Mesendoderm (in vitro differentiated cells): ENCODE data around the gene SLC8A1.

Experiments
- DNase-seq: peaks from one replicate; pipeline ENCODE4 v3.0.0; 2013
- H2AK5ac ChIP-seq: 2 replicates; pipeline ENCODE4 v1.6.1; 2013; ENCODE audit warnings: low read length, inconsistent platforms
- H2BK120ac ChIP-seq: 2 replicates; pipeline ENCODE4 v1.6.1; 2013; ENCODE audit warnings: low read depth, mild to moderate bottlenecking, low read length, moderate library complexity, mixed read lengths
- H2BK15ac ChIP-seq: replicated peaks from 2 replicates; pipeline ENCODE4 v1.6.1; 2013; ENCODE audit warnings: low read depth, mild to moderate bottlenecking, moderate library complexity
- H2BK5ac ChIP-seq: 2 replicates; pipeline ENCODE4 v1.6.1; 2013; ENCODE audit warnings: low read length, inconsistent platforms
- H3K18ac ChIP-seq: 2 replicates; pipeline ENCODE4 v1.6.1; 2013; ENCODE audit warnings: mild to moderate bottlenecking, low read length, mixed read lengths
- H3K23ac ChIP-seq: one replicate; pipeline ENCODE4 v1.6.1; 2013; ENCODE audit warnings: low read length
- H3K27ac ChIP-seq: 2 replicates; pipeline ENCODE4 v1.5.1; 2013; ENCODE audit warnings: low read depth, mild to moderate bottlenecking, inconsistent platforms, low read length, moderate library complexity
- H3K27me3 ChIP-seq: 2 replicates; pipeline ENCODE4 v1.6.1; 2013; ENCODE audit warnings: low read length, control low read depth, mild to moderate bottlenecking, inconsistent platforms; ENCODE audit not compliant: insufficient read depth, poor library complexity
- H3K36me3 ChIP-seq: 2 replicates; pipeline ENCODE4 v1.6.1; 2013; ENCODE audit warnings: low read length, inconsistent platforms; ENCODE audit not compliant: control insufficient read depth, insufficient read depth
- H3K4ac ChIP-seq: one replicate; pipeline ENCODE4 v1.6.1; 2013; ENCODE audit warnings: low read depth, mild to moderate bottlenecking, low read length, moderate library complexity
- H3K4me1 ChIP-seq: 2 replicates; pipeline ENCODE4 v1.6.1; 2013; ENCODE audit warnings: low read depth, low read length, inconsistent platforms; ENCODE audit not compliant: control insufficient read depth
- H3K4me2 ChIP-seq: 2 replicates; pipeline ENCODE4 v1.6.1; 2013; ENCODE audit warnings: low read length
- H3K4me3 ChIP-seq: 2 replicates; pipeline ENCODE4 v1.5.1; 2013; ENCODE audit warnings: mild to moderate bottlenecking, low read length
- H3K56ac ChIP-seq: one replicate; pipeline ENCODE4 v1.6.1; 2013; ENCODE audit warnings: low read length
- H3K79me1 ChIP-seq: 2 replicates; pipeline ENCODE4 v1.6.1; 2013; ENCODE audit warnings: low read length, inconsistent platforms
- H3K79me2 ChIP-seq: 2 replicates; pipeline ENCODE4 v1.6.1; 2013; ENCODE audit warnings: mild to moderate bottlenecking, low read length; ENCODE audit not compliant: control insufficient read depth, insufficient read depth
- H3K9ac ChIP-seq: 2 replicates; pipeline ENCODE4 v1.6.1; 2013; ENCODE audit warnings: low read length, inconsistent platforms
- H4K5ac ChIP-seq: one replicate; pipeline ENCODE4 v1.6.1; 2013; ENCODE audit warnings: low read length
- H4K8ac ChIP-seq: one replicate; pipeline ENCODE4 v1.6.1; 2013; ENCODE audit warnings: low read depth, mild to moderate bottlenecking, control low read depth, low read length, moderate library complexity
- WGBS: extraction: QIAGEN DNeasy Blood & Tissue Kit; methylation state at CpG from one replicate; pipeline ENCODE4 v1.1.7; 2013; ENCODE audit warnings: low lambda C conversion rate, missing lambda C conversion rate; ENCODE audit not compliant: insufficient coverage; ENCODE audit errors: extremely low coverage; 5-methylcytosine and 5-hydroxymethylcytosine counted together

SLC8A1 gene

GRCh38 chr2:40394031-40394430 lies 57.9 kb downstream of the SLC8A1 start:
- Histone ChIP-seq H3K27me3 (no peaks in the 10 kb centered on the region), H3K36me3 (no peaks in the 10 kb centered on the region), H3K4me3 (no peak overlapping the region), H3K23ac (no peak overlapping the region), H3K4ac (no peak overlapping the region), H3K4me1 (peaks cover 3% of the 10 kb centered on the region), H3K18ac (no peak overlapping the region), H4K5ac (no peak overlapping the region), H2BK5ac (no peak overlapping the region), H3K56ac (no peak overlapping the region), H4K8ac (no peak overlapping the region), H2BK15ac (no peak overlapping the region), H3K79me1 (no peaks in the 10 kb centered on the region), H2BK120ac (no peak overlapping the region), H3K79me2 (no peaks in the 10 kb centered on the region), H2AK5ac (no peak overlapping the region), H3K9ac (no peak overlapping the region), H3K27ac (no peak overlapping the region), H3K4me2 (no peak overlapping the region)
- DNase-seq, result no peak
- WGBS, result no CpG with 5 or more reads among the region's 4 CpGs

- peaks cover 3% of the 10 kb centered on the region for H3K4me1 ChIP-seq
- no peak overlapping the region for H2BK5ac ChIP-seq
- WGBS, result no CpG with 5 or more reads among the region's 5 CpGs
- no peak overlapping the region for H3K9ac ChIP-seq
- H2BK120ac ChIP-seq, result no peak overlapping the region
- no peak overlapping the region for H3K4me3 ChIP-seq
- H3K27ac ChIP-seq, result no peak overlapping the region
- no peak overlapping the region for H4K5ac ChIP-seq
- H3K56ac ChIP-seq, result no peak overlapping the region
- no peak for DNase-seq
- no peak overlapping the region for H4K8ac ChIP-seq
- H3K23ac ChIP-seq, result no peak overlapping the region
- H3K27me3 ChIP-seq, result no peaks in the 10 kb centered on the region
- H3K79me2 ChIP-seq, result no peaks in the 10 kb centered on the region
- H3K36me3 ChIP-seq, result no peaks in the 10 kb centered on the region
- H2BK15ac ChIP-seq, result no peak overlapping the region
- H3K4me2 ChIP-seq, result no peak overlapping the region
- H3K79me1 ChIP-seq, result no peaks in the 10 kb centered on the region
- no peak overlapping the region for H3K18ac ChIP-seq
- H3K4ac ChIP-seq, result no peak overlapping the region
- H2AK5ac ChIP-seq, result no peak overlapping the region
These were observed 63.7 kb downstream of the SLC8A1 start for GRCh38 chr2:40388161-40388560.

GRCh38 chr2:40386177-40386576 lies 65.7 kb downstream of the SLC8A1 start:
- no peak overlapping the region for H3K4me3 ChIP-seq
- no peak overlapping the region for H4K8ac ChIP-seq
- H3K18ac ChIP-seq, result no peak overlapping the region
- no peaks in the 10 kb centered on the region for H3K79me2 ChIP-seq
- H2BK5ac ChIP-seq, result no peak overlapping the region
- no peak overlapping the region for H3K23ac ChIP-seq
- no peak overlapping the region for H2BK15ac ChIP-seq
- no peaks in the 10 kb centered on the region for H3K27me3 ChIP-seq
- H3K4me1 ChIP-seq, result no peaks in the 10 kb centered on the region
- WGBS, result no CpG with 5 or more reads among the region's 2 CpGs
- H2BK120ac ChIP-seq, result no peak overlapping the region
- no peak overlapping the region for H3K56ac ChIP-seq
- H3K79me1 ChIP-seq, result no peaks in the 10 kb centered on the region
- H3K27ac ChIP-seq, result no peak overlapping the region
- H3K4ac ChIP-seq, result no peak overlapping the region
- no peak overlapping the region for H2AK5ac ChIP-seq
- no peak overlapping the region for H3K4me2 ChIP-seq
- H3K9ac ChIP-seq, result no peak overlapping the region
- no peak overlapping the region for H4K5ac ChIP-seq
- no peak for DNase-seq
- no peaks in the 10 kb centered on the region for H3K36me3 ChIP-seq

GRCh38 chr2:40384714-40385113 lies 67.2 kb downstream of the SLC8A1 start:
- Histone ChIP-seq H2BK120ac (no peak overlapping the region), H3K4ac (no peak overlapping the region), H3K56ac (no peak overlapping the region), H3K79me1 (no peaks in the 10 kb centered on the region), H3K27me3 (no peaks in the 10 kb centered on the region), H3K23ac (no peak overlapping the region), H2BK15ac (no peak overlapping the region), H4K5ac (no peak overlapping the region), H3K18ac (no peak overlapping the region), H3K9ac (no peak overlapping the region), H3K4me2 (no peak overlapping the region), H3K4me1 (no peaks in the 10 kb centered on the region), H3K79me2 (no peaks in the 10 kb centered on the region), H3K27ac (no peak overlapping the region), H4K8ac (no peak overlapping the region), H2BK5ac (no peak overlapping the region), H2AK5ac (no peak overlapping the region), H3K36me3 (no peaks in the 10 kb centered on the region), H3K4me3 (no peak overlapping the region)
- DNase-seq, result no peak
- 100% methylated on average over 1 of the region's 2 CpGs for WGBS

GRCh38 chr2:40384233-40384632 lies 67.7 kb downstream of the SLC8A1 start:
- Histone ChIP-seq H2BK5ac (no peak overlapping the region), H3K36me3 (no peaks in the 10 kb centered on the region), H3K56ac (no peak overlapping the region), H3K4me3 (no peak overlapping the region), H2BK15ac (no peak overlapping the region), H3K79me2 (no peaks in the 10 kb centered on the region), H3K18ac (no peak overlapping the region), H3K27ac (no peak overlapping the region), H4K8ac (no peak overlapping the region), H2AK5ac (no peak overlapping the region), H3K27me3 (no peaks in the 10 kb centered on the region), H3K79me1 (no peaks in the 10 kb centered on the region), H3K4me1 (no peaks in the 10 kb centered on the region), H4K5ac (no peak overlapping the region), H3K9ac (no peak overlapping the region), H3K23ac (no peak overlapping the region), H2BK120ac (no peak overlapping the region), H3K4ac (no peak overlapping the region), H3K4me2 (no peak overlapping the region)
- WGBS, result no CpG with 5 or more reads among the region's 1 CpG
- no peak for DNase-seq

- Histone ChIP-seq H3K18ac (no peak overlapping the region), H3K27ac (no peak overlapping the region), H2AK5ac (no peak overlapping the region), H3K4ac (no peak overlapping the region), H3K27me3 (no peaks in the 10 kb centered on the region), H3K36me3 (no peaks in the 10 kb centered on the region), H3K4me3 (no peak overlapping the region), H2BK120ac (no peak overlapping the region), H4K5ac (no peak overlapping the region), H3K9ac (no peak overlapping the region), H3K56ac (no peak overlapping the region), H3K4me2 (no peak overlapping the region), H4K8ac (no peak overlapping the region), H3K23ac (no peak overlapping the region), H2BK5ac (no peak overlapping the region), H3K4me1 (no peaks in the 10 kb centered on the region), H2BK15ac (no peak overlapping the region), H3K79me2 (no peaks in the 10 kb centered on the region), H3K79me1 (no peaks in the 10 kb centered on the region)
- no peak for DNase-seq
- no CpG with 5 or more reads among the region's 2 CpGs for WGBS
These were observed 71.2 kb downstream of the SLC8A1 start for GRCh38 chr2:40380721-40381120.
